GM21447 (cell line): ENCODE results near the gene HIP1R.
"Not testable (repeated sequence)": the region's sequence is repeated elsewhere in the genome, so short reads cannot be mapped to it uniquely, and the experiment has no call there.

Source experiments
- ATAC-seq: cut with Tn5 transposase; IDR thresholded peaks from one replicate; pipeline ENCODE4 v1.9.1; 2021; ENCODE audit not compliant: unreplicated experiment

HIP1R gene

GRCh38 chr12:122891661-122892525 lies 56.6 kb downstream of the HIP1R start:
- ATAC-seq, result no peak

DNA sequence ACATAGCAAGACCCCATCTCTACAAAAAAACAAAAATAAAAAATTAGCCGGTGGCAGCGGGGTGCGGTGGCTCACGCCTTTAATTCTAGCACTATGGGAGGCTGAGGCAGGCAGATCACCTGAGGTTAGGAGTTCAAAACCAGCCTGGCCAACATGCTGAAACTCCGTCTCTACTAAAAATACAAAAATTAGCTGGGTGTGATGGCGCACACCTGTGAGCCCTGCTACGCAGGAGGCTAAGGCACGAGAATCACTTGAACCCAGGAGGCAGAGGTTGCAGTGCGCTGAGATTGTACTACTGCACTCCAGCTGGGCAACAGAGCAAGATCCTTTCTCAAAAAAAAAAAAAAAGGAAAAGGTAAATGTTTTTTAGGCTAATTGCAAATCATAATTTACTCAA lies 57.5 kb downstream of the HIP1R start:
- not testable (repeated sequence) for ATAC-seq

DNA sequence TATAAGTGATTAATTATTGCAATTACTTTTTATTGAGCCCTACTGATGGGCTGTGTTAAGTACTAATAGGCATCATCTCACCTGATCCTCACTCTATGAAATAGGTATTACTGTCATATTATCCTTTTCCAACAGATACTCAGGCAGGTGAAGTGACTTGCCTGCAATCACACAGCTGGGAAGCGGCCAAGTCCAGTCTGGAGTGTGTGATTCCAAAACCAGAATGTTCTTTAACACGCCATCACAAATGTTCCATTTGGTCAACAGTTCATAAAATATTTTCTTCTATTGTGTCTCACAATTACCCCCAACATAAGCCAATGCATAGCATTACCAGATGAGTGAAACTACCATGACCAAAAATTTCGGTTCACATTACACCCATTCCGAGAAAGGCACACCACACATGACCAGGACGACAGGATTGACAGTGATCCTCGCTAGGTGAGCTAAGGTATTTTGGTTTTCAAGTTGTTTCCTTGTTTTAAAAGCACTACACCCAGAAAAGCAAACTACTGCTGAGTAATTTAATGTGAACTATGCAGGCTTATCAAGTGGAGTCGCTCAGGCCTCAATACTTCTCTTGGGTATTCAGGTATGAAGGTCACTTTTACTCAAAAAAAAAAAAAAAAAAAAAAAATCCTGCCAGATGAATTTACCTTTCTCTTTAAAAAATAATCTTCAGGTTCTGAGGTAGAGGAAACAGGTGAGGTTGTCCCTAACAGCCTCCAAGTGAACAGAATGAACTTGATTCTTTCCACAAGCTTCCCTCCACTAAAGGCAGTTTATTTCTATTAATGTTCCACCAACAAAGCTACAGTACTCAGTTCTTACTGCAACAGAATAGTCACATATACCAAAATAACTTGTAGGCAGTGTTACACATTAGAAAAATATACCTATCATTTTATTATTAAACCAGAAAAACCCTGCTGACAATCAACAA lies 58.2 kb downstream of the HIP1R start:
- ATAC-seq, result no peak

- no peak for ATAC-seq
Measured at GRCh38 chr12:122894193-122895121, 59.2 kb downstream of the HIP1R start.

GRCh38 chr12:122895320-122895703 lies 60.1 kb downstream of the HIP1R start:
- no peak for ATAC-seq

- peak; percentile 32 for ATAC-seq
Measured at GRCh38 chr12:122895704-122896636, 60.7 kb downstream of the HIP1R start, which contains the start of gene VPS37B. TSS of gene VPS37B (minus strand) at chr12:122896124. CDS start at chr12:122896062, 62 bp downstream.

GRCh38 chr12:122896662-122897061 lies 61.4 kb downstream of the HIP1R start:
- ATAC-seq, result no peak

DNA sequence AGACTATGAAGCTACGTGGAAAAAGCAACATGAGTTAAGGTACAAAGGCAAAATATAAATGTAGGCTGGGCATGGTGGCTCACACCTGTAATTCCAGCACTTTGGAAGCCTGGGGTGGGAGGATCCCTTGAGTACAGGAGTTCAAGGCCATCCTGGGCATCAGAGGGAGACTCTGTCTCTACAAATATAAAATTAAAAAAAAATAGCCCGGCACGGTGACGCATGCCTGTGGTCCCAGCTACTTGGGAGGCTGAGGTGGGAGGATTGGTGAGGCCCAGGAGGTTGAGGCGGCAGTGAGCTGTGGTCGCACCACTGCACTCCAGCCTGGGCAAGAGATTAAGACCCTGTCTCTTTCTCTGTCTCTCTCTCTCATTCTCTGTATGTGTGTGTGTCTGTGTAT lies 64.6 kb downstream of the HIP1R start:
- no peak for ATAC-seq

DNA sequence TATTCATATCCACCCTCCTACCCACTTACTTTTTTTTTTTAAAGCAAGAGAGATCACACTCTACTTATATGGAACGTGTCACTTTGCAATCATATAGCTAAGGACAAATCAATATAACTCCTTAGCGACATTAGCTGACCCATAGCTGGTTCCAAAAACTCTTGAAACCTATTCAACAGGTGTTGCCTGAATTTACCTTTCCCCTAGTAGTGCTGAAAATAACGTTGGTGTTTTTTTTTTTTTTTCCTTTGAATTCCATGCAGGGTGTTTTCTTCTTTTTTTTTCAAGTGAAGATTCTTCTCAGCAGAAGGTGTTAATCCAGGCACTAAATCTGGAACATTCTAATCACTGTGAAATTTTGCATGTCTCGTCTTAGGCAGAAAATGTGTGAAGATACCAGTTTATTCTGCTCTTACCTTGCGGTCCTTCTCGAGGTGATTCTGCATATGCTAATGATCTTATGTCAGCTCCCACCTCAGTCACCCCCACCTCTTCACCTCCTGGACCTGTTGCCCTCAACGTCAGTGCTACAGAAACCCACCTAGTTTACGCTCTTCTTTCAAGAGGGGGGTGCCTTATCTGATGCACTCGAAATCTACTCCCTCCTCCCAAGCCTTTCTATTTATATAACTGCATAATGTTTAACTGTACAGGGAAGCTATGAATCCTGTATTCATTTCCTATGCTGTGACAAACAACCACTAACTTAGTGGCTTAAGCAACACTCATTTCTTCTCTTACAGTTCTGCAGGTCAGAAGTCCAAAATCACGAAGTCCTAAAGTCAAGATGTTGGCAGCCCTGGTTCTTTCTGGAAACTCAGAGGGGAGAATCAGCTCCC lies 67.8 kb downstream of the HIP1R start:
- no peak for ATAC-seq

GRCh38 chr12:122903693-122904034 lies 68.4 kb downstream of the HIP1R start:
- no peak for ATAC-seq

- not testable (repeated sequence) for ATAC-seq
Measured at GRCh38 chr12:122905258-122905657, 70.0 kb downstream of the HIP1R start.

GRCh38 chr12:122908915-122909314 lies 73.7 kb downstream of the HIP1R start:
- ATAC-seq, result no peak

- no peak for ATAC-seq
Measured at GRCh38 chr12:122909442-122910288, 74.4 kb downstream of the HIP1R start.
